ENCODE data around the gene PSMD1.

Gene PSMD1

GRCh38 chr2:231211486-231211885 is 154.8 kb downstream of the PSMD1 start:
- no peak for DNase-seq

DNA sequence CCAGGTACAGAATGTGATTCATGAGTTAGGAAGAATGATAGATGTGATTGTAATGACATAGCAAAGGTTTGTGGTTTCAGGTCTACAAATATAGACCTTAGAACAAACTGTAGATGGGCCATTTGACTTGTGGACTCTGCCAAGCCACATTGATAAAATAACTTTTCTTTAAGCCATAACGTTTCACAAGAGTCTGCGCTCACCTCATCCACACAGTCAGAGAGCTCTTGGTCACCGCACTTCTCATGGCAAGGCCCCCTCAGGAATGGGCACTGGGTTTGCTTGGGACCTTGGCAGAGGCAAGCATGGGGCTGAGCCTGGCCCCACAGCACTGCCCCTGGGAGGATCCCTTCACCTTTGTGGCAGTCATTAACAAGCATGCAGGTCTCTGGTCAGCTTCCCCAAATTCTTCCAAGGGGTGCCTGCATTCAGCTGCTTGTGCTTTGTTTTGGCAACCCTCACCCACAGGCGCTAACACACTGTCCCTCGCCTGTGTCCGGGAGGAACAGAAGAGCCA is 155.7 kb downstream of the PSMD1 start:
- peak; percentile 37 for DNase-seq

DNA sequence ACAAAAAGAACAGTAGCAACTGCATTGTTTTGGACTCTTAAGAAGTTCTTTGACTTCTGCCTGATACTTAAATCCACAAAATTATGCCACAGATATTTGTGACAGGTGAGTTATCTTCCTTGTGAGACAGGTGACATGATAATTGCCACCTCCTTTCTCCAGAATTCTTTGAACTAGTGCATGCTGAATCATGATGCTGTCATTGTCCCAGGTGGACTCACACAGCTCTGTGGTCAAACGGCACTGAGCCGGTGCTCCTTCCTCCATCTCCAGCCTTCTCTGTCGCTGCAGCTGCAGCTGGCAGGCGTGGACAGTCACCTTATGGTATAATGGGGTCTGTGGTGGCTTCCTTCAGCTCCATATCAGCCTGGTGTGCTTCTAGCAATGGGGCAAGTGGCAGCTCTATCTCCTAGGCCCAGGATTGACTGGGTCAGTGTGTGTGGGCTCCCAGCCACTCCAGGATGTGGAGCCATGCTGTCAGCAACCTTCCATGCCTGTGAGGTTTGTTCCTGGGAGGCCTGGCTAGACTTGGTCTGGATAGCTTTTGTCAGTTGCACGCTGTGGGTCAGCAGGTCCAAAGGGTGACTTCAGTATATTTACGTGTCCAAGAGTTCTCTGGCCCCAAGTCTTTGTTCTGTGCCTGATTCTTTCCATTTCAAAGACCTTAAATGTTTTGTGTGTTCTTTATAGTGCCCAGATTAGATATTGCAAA is 157.4 kb downstream of the PSMD1 start:
- no peak for DNase-seq

DNA sequence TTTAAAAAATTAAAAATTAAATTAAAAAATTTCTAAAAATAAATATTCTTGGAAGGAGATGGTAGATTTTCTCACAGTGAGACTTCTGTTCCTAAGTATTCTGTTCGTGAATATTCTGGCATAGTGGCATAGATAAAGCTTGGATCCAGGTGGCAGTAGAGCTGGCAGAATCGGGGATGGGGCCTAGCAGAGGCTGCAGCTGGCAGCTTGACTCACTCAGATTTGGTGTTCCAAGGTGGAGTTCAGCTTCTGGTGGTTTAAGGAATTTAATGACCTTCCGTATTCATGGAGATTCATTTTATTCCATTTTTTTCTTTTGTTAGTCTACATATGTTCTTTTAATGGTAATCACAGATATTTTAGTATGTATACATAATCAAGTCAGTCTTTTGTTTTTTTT is 161.7 kb downstream of the PSMD1 start:
- no peak for DNase-seq

DNA sequence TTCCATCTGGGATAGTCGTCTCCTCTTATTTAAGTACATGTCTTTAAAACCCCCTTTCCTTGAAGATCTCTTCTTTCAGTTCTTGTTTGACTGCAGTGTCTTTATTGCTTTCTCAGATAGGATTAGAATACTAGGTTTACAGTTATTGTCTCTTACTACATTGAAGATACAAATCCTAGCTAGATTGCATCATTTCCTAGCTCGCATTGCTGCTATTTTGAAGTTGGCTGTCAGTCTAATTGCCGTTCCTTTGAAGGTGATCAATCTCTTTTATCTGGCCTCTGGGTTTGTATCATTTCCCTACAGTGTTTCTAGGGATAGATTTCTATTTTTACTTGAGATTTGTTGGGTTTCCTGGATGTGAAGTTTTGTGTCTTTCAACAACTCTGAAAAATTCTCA is 162.6 kb downstream of the PSMD1 start:
- no peak for DNase-seq

DNA sequence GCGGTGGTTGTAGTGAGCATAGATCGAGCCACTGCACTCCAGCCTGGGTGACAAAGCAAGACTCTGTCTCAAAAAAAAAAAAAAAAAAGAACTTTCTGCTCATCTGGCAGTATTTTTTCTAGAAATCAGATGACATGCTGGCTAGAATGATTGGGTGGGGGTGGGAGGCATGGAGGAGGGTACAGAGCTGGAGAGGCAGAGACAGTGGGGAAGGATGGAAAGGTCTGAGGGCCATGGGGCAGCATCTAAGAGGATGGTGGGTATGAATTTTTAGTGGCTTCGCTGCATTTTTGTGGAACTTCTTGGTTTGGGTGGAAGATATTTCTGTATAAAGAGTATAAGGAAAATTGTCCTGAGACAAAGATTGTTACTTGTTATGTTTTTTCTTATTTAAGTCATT is 165.1 kb downstream of the PSMD1 start:
- DNase-seq: no peak

Measured in fibroblast of skin of right quadriceps (primary cell).